Liver (tissue), 3 donors: ENCODE data around the gene MBD6.

Experiments
- JUND ChIP-seq, 2 donors: IDR thresholded peaks; 2 replicates each; pipeline ENCODE4 v1.6.1; 2016; ENCODE audit warnings: antibody characterized with exemption in 2 of 2
- TAF1 ChIP-seq: conservative IDR thresholded peaks from 2 replicates; pipeline ENCODE4 v1.6.1; 2016; ENCODE audit warnings: antibody characterized with exemption, mild to moderate bottlenecking
- TF ChIP-seq, protein P1 (sequence below): fragments of 150-350 bp; IDR thresholded peaks from 2 replicates; pipeline ENCODE4 v1.5.1; 2017; ENCODE audit warnings: improper control_type of control experiment, low read depth, low read length; ENCODE audit not compliant: missing input control
- donor health status: healthy.
- donor health status: healthy.

DNA sequence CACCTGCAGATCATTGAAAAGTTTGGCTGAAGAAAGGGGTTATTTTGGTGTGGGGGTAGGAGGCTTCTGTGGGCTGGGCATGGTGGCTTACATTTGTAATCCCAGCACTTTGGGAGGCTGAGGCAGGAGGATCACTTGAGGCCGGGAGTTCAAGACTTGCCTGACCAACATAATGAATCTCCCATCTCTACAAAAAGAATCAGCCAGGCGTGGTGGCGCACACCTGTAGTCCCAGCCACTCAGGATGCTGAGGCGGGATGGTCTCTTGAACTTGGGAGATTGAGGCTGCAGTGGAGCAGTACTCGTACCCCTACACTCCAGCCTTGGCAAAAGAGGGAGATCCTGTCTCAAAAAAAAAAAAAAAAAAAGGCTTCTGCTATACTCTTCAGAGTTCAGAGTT, 9.4 kb upstream of the MBD6 start:
- no peak for TF ChIP-seq JUND (IDR thresholded peaks at IDR 0.05)
- no peak for TF ChIP-seq TAF1
- TF ChIP-seq, protein P1, sequence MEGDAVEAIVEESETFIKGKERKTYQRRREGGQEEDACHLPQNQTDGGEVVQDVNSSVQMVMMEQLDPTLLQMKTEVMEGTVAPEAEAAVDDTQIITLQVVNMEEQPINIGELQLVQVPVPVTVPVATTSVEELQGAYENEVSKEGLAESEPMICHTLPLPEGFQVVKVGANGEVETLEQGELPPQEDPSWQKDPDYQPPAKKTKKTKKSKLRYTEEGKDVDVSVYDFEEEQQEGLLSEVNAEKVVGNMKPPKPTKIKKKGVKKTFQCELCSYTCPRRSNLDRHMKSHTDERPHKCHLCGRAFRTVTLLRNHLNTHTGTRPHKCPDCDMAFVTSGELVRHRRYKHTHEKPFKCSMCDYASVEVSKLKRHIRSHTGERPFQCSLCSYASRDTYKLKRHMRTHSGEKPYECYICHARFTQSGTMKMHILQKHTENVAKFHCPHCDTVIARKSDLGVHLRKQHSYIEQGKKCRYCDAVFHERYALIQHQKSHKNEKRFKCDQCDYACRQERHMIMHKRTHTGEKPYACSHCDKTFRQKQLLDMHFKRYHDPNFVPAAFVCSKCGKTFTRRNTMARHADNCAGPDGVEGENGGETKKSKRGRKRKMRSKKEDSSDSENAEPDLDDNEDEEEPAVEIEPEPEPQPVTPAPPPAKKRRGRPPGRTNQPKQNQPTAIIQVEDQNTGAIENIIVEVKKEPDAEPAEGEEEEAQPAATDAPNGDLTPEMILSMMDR = no peak
